ENCODE measurements around the gene RASEF. TPM values are rescaled to one million over a fixed set of nuclear protein-coding genes. Genes with fewer than 3 reads are reported as not detected.

RASEF gene
- total and polyA plus RNA-seq, 2 of the 4 experiments (the other 2 are of a cell fraction) = under 0.01 to 0.05 TPM

DNA sequence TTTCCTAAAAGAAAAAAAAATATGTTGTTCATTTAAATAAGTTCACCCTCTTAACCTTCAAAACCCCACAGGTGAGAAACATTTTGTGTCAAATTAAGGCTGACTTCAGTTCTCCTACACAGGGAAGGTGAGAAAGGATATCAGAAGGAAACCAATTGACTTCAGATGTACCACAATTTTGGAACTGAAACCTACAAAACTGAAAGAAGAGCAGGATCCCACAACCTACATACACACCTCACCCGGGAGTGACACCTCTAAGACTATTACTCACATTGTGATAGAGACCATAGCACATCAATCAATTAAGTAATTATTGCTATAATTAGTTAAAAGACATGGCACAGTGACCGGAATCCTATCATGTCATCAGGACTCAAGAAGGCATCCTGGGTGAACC lies 47.0 kb downstream of the RASEF start:
- intact Hi-C loops (cut with micrococcal nuclease) = no loop called here
- CTCF ChIA-PET = no interaction called here
- H3K9me3 ChIP-seq (ENCODE audit: control insufficient read depth, insufficient read depth, low read length) = no peaks in the 10 kb centered on the region

More for the DNA sequence above, 47.0 kb downstream of the RASEF start:
- Histone ChIP-seq H3K27me3 (ENCODE audit: control insufficient read depth, insufficient read depth, low read length) (no peaks in the 10 kb centered on the region), H3K14ac (replicated peaks; ENCODE audit: low read depth, low read length) (0 out of 2 replicates have a peak overlapping the region, but pooled peaks have one; percentile 72), H3K23ac (ENCODE audit: low read depth, low read length) (no peak overlapping the region), H4K8ac (ENCODE audit: low read depth in 2 of 2, low read length in 2 of 2) (no peak overlapping the region), H2BK5ac (ENCODE audit: low read depth, low read length, poor library complexity, severe bottlenecking) (no peak overlapping the region), H2BK20ac (ENCODE audit: low read depth, low read length) (peak overlapping the region; percentile 69; the same call in 1 of the 2 replicates), H3K9ac (ENCODE audit: low read depth, low read length) (no peak overlapping the region), H3K79me1 (ENCODE audit: low read depth in 1 of 2, low read length in 2 of 2) (no peaks in the 10 kb centered on the region), H3K4ac (ENCODE audit: low read depth, low read length) (no peak overlapping the region), H3K4me1 (ENCODE audit: control insufficient read depth, insufficient read depth, low read length) (peaks cover 7% of the 10 kb centered on the region), H2BK15ac (ENCODE audit: low read depth, low read length) (peak overlapping the region; percentile 30; the same call in 1 of the 3 replicates), H4K20me1 (ENCODE audit: insufficient read depth, low read length) (peaks cover 3% of the 10 kb centered on the region; the same call in 1 of the 2 replicates), H2AK5ac (ENCODE audit: low read depth, low read length) (no peak overlapping the region), H2AFZ (replicated peaks; ENCODE audit: low read length, poor library complexity) (no peak overlapping the region), H3K36me3 (ENCODE audit: control insufficient read depth, insufficient read depth, low read length) (no peaks in the 10 kb centered on the region), H3K4me2 (ENCODE audit: low read depth, low read length) (no peak overlapping the region), H3K9me1 (ENCODE audit: insufficient read depth, low read length) (no peaks in the 10 kb centered on the region; the same call in 1 of the 2 replicates), H3K27ac (ENCODE audit: insufficient read depth, low read length) (no peak overlapping the region), H4K91ac (ENCODE audit: insufficient read depth, low read depth, low read length) (no peak overlapping the region), H2AK9ac (replicated peaks; ENCODE audit: low read depth, low read length, poor library complexity) (no peak overlapping the region), H3K18ac (ENCODE audit: low read depth, low read length) (no peak overlapping the region), H3K4me3 (ENCODE audit: insufficient read depth, low read depth, low read length) (no peak overlapping the region), H3K56ac (ENCODE audit: extremely low read depth, insufficient read depth, low read length) (no peak overlapping the region), H4K5ac (ENCODE audit: low read depth, low read length) (no peak overlapping the region), H2BK120ac (ENCODE audit: low read depth, low read length) (peak overlapping the region; percentile 35; the same call in 1 of the 2 replicates)
- dilution Hi-C loops (cut with HindIII; ENCODE audit: low sequenced_read_pairs, unreplicated experiment) (no loop called here), in situ Hi-C loops (cut with MboI; ENCODE audit: low sequenced_read_pairs) (no loop called here)
- no peak for DNase-seq
- WGBS, 2 experiments (ENCODE audit: extremely low coverage in 2 of 2, insufficient read length in 1 of 2) = no CpG with 5 or more reads among the region's 2 CpGs
- POLR2A ChIA-PET (ENCODE audit: unreplicated experiment) = no interaction called here
- no TSS peak for BruUV-seq (replicated peaks)
- ATAC-seq (ENCODE audit: low read depth) = no peak
- TF ChIP-seq BHLHE40 (IDR thresholded peaks at IDR 0.05; ENCODE audit: low read depth, low read length) = no peak
- TF ChIP-seq, protein P1, sequence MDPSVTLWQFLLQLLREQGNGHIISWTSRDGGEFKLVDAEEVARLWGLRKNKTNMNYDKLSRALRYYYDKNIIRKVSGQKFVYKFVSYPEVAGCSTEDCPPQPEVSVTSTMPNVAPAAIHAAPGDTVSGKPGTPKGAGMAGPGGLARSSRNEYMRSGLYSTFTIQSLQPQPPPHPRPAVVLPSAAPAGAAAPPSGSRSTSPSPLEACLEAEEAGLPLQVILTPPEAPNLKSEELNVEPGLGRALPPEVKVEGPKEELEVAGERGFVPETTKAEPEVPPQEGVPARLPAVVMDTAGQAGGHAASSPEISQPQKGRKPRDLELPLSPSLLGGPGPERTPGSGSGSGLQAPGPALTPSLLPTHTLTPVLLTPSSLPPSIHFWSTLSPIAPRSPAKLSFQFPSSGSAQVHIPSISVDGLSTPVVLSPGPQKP (IDR thresholded peaks at IDR 0.05; ENCODE audit: borderline replicate concordance, low read depth, low read length) = no peak
- TF ChIP-seq, protein P2, sequence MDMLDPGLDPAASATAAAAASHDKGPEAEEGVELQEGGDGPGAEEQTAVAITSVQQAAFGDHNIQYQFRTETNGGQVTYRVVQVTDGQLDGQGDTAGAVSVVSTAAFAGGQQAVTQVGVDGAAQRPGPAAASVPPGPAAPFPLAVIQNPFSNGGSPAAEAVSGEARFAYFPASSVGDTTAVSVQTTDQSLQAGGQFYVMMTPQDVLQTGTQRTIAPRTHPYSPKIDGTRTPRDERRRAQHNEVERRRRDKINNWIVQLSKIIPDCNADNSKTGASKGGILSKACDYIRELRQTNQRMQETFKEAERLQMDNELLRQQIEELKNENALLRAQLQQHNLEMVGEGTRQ (IDR thresholded peaks at IDR 0.05; ENCODE audit: low read depth, low read length) = no peak
